HG03045 (cell line): ENCODE data around the gene RSPH10B.
"Not testable (repeated sequence)": the region's sequence is repeated elsewhere in the genome, so short reads cannot be mapped to it uniquely, and the experiment has no call there.

Experiments
- ATAC-seq: cut with Tn5 transposase; IDR thresholded peaks from one replicate; pipeline ENCODE4 v1.9.1; 2021; ENCODE audit warnings: mild to moderate bottlenecking, moderate library complexity; ENCODE audit not compliant: unreplicated experiment

Gene RSPH10B

GRCh38 chr7:5930290-5930689 is 40.2 kb downstream of the RSPH10B start:
- not testable (repeated sequence) for ATAC-seq

GRCh38 chr7:5926263-5926870 is 44.1 kb downstream of the RSPH10B start:
- not testable (repeated sequence) for ATAC-seq

DNA sequence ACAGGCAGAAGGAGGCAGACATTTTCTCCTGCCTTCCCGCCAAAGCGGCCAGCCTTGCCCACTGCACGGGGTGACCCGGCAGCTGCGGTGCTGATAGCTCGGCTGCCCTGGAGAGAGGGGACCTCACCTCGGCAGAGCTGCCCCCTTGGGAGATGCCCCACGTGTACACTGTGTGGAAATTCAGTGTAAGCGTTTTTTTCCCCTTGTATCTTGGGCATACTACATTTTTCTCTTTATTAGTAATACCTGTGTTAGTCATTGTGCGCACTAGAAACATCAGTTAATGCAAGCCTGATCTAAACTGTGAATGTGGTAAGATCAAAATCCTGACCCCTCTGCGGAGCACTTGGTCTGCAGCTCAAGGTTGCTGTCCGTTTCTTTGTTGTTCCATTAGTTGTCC is 45.9 kb downstream of the RSPH10B start:
- ATAC-seq: not testable (repeated sequence)

DNA sequence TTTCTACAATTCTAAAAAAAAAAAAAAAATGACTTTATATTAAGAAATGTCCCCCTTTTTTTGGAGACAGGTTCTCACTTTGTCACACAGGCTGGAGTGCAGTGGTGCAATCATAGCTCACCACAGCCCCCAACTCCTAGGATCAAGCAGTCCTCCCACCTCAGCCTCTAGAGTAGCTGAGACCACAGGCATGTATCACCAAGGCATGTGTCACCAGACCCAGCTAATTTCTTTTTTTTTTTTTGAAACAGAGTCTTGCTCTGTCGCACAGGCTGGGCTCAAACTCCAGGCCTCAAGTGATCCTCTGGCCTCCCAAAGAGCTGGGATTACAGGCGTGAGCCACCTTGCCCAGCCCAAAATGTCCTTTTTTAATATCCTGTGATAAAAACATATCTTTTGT is 46.3 kb downstream of the RSPH10B start:
- ATAC-seq: not testable (repeated sequence)

DNA sequence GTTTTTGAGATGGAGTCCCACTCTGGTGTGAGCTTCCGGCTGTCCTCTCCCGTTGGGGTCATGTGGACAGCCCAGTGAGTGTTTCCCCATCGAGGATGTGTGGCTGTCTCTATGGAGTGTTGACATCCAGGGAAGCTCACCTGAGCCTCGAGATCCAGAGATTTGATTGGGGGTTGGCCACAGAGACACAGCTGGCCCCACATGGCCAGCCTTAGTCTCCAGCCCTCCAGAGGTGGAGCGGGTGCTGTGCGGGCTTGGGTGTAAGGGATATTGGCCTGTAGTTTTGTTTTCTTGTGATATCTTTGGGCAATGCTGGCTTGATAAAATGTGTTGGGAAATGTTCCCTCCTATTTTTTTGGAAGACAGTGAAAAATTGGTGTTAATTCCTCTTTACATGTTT is 54.0 kb downstream of the RSPH10B start:
- ATAC-seq: not testable (repeated sequence)

GRCh38 chr7:5908835-5909234 is 61.7 kb downstream of the RSPH10B start:
- ATAC-seq: not testable (repeated sequence)

DNA sequence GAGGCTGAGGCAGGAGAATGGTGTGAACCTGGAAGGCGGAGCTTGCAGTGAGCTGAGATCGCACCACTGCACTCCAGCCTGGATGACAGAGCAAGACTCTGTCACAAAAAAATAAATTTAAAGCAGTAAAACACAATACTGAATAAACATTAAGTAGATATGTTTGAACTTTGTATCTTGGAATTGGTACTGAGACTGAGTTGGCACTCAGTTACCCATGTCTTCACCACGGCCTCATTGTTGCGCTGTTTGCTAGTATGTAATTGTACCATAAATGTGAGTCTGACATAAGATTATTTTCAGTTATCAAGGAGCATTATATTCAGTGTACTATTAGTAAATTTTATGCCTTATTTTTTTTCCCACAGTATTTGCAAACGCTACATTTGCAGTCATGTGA is 65.8 kb downstream of the RSPH10B start:
- not testable (repeated sequence) for ATAC-seq

- not testable (repeated sequence) for ATAC-seq
These were observed 67.5 kb downstream of the RSPH10B start for GRCh38 chr7:5903002-5903401.

DNA sequence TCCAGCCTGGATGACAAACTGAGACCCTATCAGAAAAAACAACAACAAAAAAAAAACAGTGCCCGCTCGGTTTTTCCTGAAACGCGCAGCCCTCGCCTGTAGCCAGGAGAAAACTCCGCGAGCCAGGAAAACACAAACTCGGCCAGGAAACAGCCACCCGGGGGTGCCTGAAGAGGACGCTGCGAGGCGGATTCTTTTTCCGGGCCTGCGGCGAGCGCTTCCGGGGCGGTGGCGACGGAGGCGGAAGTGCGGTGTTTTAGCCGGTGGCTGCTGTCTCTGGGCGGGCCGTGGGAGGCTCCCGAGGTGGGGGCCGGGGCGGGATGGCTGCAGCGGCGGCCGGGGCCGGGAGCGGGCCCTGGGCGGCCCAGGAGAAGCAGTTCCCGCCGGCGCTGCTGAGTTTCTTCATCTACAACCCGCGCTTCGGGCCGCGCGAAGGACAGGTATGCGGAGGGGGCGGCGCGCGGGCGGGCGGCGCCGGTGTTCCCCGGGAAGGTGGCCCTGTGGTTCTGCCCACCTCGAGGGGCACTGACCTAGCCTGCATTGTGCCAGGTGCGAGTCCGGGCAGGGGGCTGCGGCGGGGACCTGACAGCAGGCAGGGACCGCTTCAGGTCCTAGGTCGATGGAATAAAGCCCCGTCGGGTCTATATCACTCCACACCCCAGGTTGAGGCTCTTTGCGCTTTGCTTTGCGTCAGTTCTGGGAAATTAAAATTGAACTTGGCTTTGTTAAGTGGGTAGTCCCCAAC is 71.8 kb downstream of the RSPH10B start, which contains the start of gene CCZ1:
TSS of gene CCZ1 (plus strand) at position 254 of the 745 bp plus-strand sequence. CDS start at position 321, 67 bp downstream.
- ATAC-seq: peak; percentile 94

DNA sequence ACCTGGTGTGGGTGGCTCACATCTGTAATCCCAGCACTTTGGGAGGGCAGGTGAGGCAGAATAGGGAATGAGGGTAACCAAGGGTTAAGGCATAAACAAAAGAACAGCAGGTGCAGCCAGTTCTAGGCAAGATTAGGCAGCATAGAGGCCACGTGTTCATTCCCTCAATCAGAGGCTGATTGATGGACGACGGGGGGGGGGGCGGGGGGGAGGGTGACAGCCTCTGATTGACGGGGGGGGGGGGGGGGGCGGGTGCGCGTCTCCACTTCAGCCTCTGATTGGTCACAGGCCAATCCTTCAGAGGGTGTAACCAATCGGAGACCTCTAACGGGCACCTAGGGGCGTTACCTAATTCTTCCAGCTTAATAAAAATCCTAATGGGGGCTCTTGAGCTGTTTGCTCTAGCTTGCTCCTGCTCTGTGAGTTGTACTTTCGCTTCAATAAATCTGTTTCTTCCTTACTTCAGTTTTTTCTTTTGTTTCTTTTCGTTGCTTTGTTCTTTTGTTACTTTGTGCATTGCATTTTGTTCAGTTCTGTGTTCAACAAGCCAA is 73.0 kb downstream of the RSPH10B start:
- not testable (repeated sequence) for ATAC-seq

DNA sequence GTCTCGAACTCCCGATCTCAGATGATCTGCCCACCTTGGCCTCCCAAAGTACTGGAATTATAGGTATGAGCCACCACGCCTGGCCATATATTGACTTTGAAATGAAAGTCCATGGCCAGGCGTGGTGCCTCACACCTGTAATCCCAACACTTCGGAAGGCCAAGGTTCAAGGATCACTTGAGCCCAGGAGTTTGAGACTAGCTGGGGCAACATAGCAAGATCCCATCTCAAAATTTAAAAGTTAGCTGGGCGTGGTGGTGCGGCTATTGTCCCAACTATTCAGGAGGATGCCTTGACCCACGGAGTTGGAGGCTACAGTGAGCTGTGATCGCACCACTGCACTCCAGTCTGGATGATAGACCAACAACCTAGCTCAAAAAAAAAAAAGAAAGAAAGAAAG is 78.0 kb downstream of the RSPH10B start:
- no peak for ATAC-seq

DNA sequence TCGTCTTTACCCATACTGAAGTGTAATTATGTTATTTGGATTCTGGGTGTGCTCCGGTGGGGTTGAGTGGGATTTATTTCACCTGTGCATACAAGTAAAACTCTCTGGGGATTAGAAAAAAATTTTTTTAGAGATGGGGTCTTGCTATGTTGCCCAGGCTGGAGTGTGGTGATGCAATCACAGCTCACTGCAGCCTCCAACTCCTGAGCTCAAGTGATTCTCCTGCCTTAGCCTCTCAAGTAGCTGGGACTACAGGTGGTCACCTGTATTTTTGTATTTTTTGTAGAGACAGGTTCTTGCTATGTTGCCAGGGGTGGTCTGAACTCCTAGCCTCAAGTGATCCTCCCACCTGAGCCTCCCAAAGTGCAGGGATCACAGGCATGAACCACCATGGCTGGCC is 80.2 kb downstream of the RSPH10B start:
- ATAC-seq: not testable (repeated sequence)

DNA sequence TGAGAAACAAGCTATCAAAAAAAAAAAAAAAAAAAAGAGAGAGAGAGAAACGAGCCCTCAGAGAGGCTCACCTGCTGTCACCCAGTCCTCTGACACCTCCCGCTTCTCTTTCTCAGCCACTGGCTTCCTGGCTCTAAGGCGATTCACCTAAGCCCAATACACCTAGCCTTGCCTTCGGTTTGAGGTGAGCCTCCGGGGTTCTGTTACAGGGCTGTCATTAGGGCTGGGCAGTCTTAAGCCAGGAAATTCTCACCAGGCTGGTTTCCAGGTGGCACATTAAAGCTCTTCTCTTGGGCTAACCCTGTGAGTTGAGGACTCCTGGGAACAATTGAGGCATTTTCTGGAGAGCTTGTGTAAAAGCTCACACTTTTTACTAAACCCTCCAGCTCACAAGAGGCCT is 82.5 kb downstream of the RSPH10B start:
- ATAC-seq: not testable (repeated sequence)

GRCh38 chr7:5884431-5884830 is 86.1 kb downstream of the RSPH10B start:
- not testable (repeated sequence) for ATAC-seq

DNA sequence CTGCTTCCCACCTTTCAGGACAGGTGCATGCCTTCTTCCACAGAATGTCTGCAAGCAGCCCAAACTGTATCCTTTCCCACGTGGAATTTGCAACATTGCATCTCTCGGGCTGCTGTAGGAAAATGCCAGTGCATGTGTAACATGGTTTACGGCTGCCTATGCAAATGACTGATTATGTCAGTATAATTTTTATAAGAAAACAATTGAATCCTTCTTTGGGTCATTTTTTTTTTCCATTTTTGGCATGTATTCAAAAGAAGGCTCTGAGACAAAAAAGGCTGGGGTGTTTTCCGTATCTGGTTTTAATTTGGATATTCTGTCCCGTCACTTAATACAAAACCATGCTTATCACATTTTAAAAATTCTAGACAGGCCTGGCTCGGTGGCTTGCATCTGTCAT is 90.4 kb downstream of the RSPH10B start:
- not testable (repeated sequence) for ATAC-seq

DNA sequence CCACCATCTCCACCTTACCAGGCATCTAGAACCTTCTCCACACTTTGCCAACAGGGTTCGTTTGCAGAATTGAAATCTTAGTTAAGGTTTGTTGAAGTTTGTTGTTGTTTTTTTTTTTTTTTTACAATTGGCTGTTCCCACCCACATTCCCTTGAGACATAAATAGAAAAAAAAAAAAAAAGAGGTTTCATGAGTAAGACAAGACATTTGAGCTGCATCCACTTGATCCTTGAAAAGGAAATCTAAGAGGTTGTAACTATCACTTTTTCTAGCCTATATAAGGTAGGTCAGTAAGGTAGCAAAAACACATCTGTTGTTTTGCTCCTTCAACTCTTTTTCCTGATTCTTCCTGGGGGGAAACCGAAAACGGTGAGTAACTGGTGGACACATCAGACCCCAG is 90.9 kb downstream of the RSPH10B start:
- not testable (repeated sequence) for ATAC-seq
